Breast epithelium (tissue), 4 donors: Measurements from ENCODE around the gene MINDY4. TPM values are rescaled to one million over a fixed set of nuclear protein-coding genes. Genes with fewer than 3 reads are reported as not detected.

ENCODE experiments used
- DNase-seq, 2 donors: peaks; one replicate each; pipeline ENCODE4 v3.0.0-alpha.2; 2019; ENCODE audit warnings: low spot score in 2 of 2
- H3K27ac ChIP-seq, 2 donors: fragments of 200-600 bp; sonication (generic) in 1 of 2; one replicate each; pipeline ENCODE4 v1.5.1; 2016 to 2019; ENCODE audit warnings: mild to moderate bottlenecking in 1 of 2
- H3K27me3 ChIP-seq, 2 donors: fragments of 200-600 bp; sonication (generic) in 1 of 2; one replicate each; pipeline versions ENCODE4 v1.5.1 to v1.6.0; 2017 to 2019; ENCODE audit warnings: control low read depth in 1 of 2, mild to moderate bottlenecking in 1 of 2
- H3K36me3 ChIP-seq: fragments of 200-600 bp; one replicate; pipeline ENCODE4 v1.5.1; 2019
- H3K4me1 ChIP-seq, 2 donors: fragments of 200-600 bp; sonication (generic); one replicate each; pipeline ENCODE4 v1.5.1; 2016 to 2019; ENCODE audit warnings: control low read depth in 1 of 2
- H3K4me3 ChIP-seq, 3 donors: fragments of 200-600 bp; sonication (generic); 1 replicate in 2 of 3; 2 replicates in 1 of 3; pipeline ENCODE4 v1.5.1; 2016 to 2019; ENCODE audit warnings: mild to moderate bottlenecking in 3 of 3, moderate library complexity in 2 of 3
- H3K9me3 ChIP-seq, 2 donors: fragments of 200-600 bp; sonication (generic) in 1 of 2; one replicate each; pipeline ENCODE4 v1.5.1; 2016 to 2019; ENCODE audit warnings: control low read depth in 1 of 2
- CTCF ChIP-seq, 3 donors: fragments of 450-650 bp; IDR thresholded peaks; one replicate each; pipeline ENCODE4 v1.5.1; 2016 to 2017; ENCODE audit warnings: antibody characterized with exemption in 3 of 3, mild to moderate bottlenecking in 3 of 3, moderate library complexity in 3 of 3
- POLR2A ChIP-seq: fragments of 450-650 bp; IDR thresholded peaks from one replicate; pipeline ENCODE4 v1.6.1; 2016; ENCODE audit warnings: antibody characterized with exemption, mild to moderate bottlenecking, moderate library complexity
- POLR2AphosphoS5 ChIP-seq, 3 donors: sonication (generic); formaldehyde crosslinking; IDR thresholded peaks; one replicate each; pipeline ENCODE4 v1.6.1; 2017; ENCODE audit warnings: antibody characterized with exemption in 3 of 3
- intact Hi-C: fragments of 100-400 bp; cut with DNase I; formaldehyde crosslinking; loops from one replicate; pipeline ENCODE4 v1.15.1; 2023; ENCODE audit warnings: low total_unique reads
- total RNA-seq, 3 donors: library from RNA; depleted of rRNA; stranded (reverse); fragments of >200 nt; gene quantifications; one replicate each; pipeline ENCODE4 v1.1.0, GENCODE V29; 2016

MINDY4 gene
- total RNA-seq, 3 donors from 2014 or later = 5.6 to 14.9 (median 13.8) TPM

GRCh38 chr7:30810986-30811385 lies 39.8 kb downstream of the MINDY4 start:
- TF ChIP-seq POLR2A = no peak
- TF ChIP-seq CTCF (IDR thresholded peaks at IDR 0.05) = no peak
- no peak for DNase-seq
- no peak overlapping the region for H3K27ac ChIP-seq
- H3K4me3 ChIP-seq = no peak overlapping the region
- H3K36me3 ChIP-seq = no peaks in the 10 kb centered on the region
- H3K4me1 ChIP-seq = peaks cover 0 to 13% of the 10 kb centered on the region in 2 donors
- no peaks in the 10 kb centered on the region for H3K27me3 ChIP-seq
- intact Hi-C loops = loop anchor here (10.0 kb wide), 1 partner anchor 104 kb away; the partner anchor contains the start of gene AQP1
- H3K9me3 ChIP-seq = no peaks in the 10 kb centered on the region

GRCh38 chr7:30812676-30813075 lies 41.5 kb downstream of the MINDY4 start:
- Histone ChIP-seq H3K9me3 (no peaks in the 10 kb centered on the region), H3K4me1 (peaks cover 8 to 13% of the 10 kb centered on the region in 2 donors), H3K27ac (no peak overlapping the region), H3K4me3 (no peak overlapping the region), H3K36me3 (no peaks in the 10 kb centered on the region), H3K27me3 (no peaks in the 10 kb centered on the region)
- no peak for TF ChIP-seq CTCF (IDR thresholded peaks at IDR 0.05)
- TF ChIP-seq POLR2A = no peak
- no peak for TF ChIP-seq POLR2AphosphoS5 (IDR thresholded peaks at IDR 0.05)
- DNase-seq = no peak
- intact Hi-C loops = loop anchor here (10.0 kb wide), 1 partner anchor 102 kb away; the partner anchor contains the start of gene AQP1

GRCh38 chr7:30813466-30813865 lies 42.2 kb downstream of the MINDY4 start:
- Histone ChIP-seq H3K36me3 (no peaks in the 10 kb centered on the region), H3K4me1 (peaks cover 8 to 13% of the 10 kb centered on the region in 2 donors), H3K27ac (no peak overlapping the region), H3K9me3 (no peaks in the 10 kb centered on the region), H3K27me3 (no peaks in the 10 kb centered on the region), H3K4me3 (no peak overlapping the region)
- intact Hi-C loops = loop anchor here (10.0 kb wide), 1 partner anchor 101 kb away; the partner anchor contains the start of gene AQP1
- no peak for DNase-seq
- no peak for TF ChIP-seq CTCF (IDR thresholded peaks at IDR 0.05)

- peak overlapping the region; percentile 33 to 89 for H3K27ac ChIP-seq
- no peak for DNase-seq
- H3K27me3 ChIP-seq = no peaks in the 10 kb centered on the region
- no peak overlapping the region for H3K4me3 ChIP-seq
- intact Hi-C loops = loop anchor here (10.0 kb wide), 1 partner anchor 100 kb away; the partner anchor contains the start of gene AQP1
- no peaks in the 10 kb centered on the region for H3K9me3 ChIP-seq
- no peaks in the 10 kb centered on the region for H3K36me3 ChIP-seq
- H3K4me1 ChIP-seq = peaks cover 8 to 13% of the 10 kb centered on the region in 2 donors
- TF ChIP-seq POLR2AphosphoS5 (IDR thresholded peaks at IDR 0.05) (no peak), CTCF (IDR thresholded peaks at IDR 0.05) (no peak), POLR2A (no peak)
Observed at GRCh38 chr7:30814700-30815387, 43.6 kb downstream of the MINDY4 start.

- intact Hi-C loops = loop anchor here (10.0 kb wide), 1 partner anchor 99 kb away; the partner anchor contains the start of gene AQP1
- H3K9me3 ChIP-seq = no peaks in the 10 kb centered on the region
- no peak for TF ChIP-seq CTCF (IDR thresholded peaks at IDR 0.05)
- DNase-seq = no peak
- no peak overlapping the region for H3K4me3 ChIP-seq
- no peaks in the 10 kb centered on the region for H3K36me3 ChIP-seq
- H3K27me3 ChIP-seq = no peaks in the 10 kb centered on the region
- peak overlapping the region; percentile 60 to 89 for H3K27ac ChIP-seq
- peaks cover 8 to 13% of the 10 kb centered on the region in 2 donors for H3K4me1 ChIP-seq
Observed at GRCh38 chr7:30815388-30815854, 44.2 kb downstream of the MINDY4 start.
